NCI-H524 treated with DMSO at 0.1 percent for 48 hours (cell line): ENCODE results near the gene VDAC1.
"Not testable (repeated sequence)": the region's sequence is repeated elsewhere in the genome, so short reads cannot be mapped to it uniquely, and the experiment has no call there.

Experiments used
- DNase-seq: peaks from one replicate; lab custom pipeline; 2025; lab: John Stamatoyannopoulos, UW

The VDAC1 gene, protein sequence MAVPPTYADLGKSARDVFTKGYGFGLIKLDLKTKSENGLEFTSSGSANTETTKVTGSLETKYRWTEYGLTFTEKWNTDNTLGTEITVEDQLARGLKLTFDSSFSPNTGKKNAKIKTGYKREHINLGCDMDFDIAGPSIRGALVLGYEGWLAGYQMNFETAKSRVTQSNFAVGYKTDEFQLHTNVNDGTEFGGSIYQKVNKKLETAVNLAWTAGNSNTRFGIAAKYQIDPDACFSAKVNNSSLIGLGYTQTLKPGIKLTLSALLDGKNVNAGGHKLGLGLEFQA

GRCh38 chr5:134004626-134005416 is at the start of gene VDAC1:
Gene VDAC1, minus strand, starts transcription at chr5:134004975. Its CDS starts 11,963 bp downstream, at chr5:133993012.
- DNase-seq = no peak

- DNase-seq = no peak
These were observed 49.1 kb upstream of the VDAC1 start for GRCh38 chr5:134053840-134054338.

GRCh38 chr5:134053314-134053839 is 48.6 kb upstream of the VDAC1 start:
- no peak for DNase-seq

GRCh38 chr5:134051305-134051704 is 46.5 kb upstream of the VDAC1 start:
- DNase-seq = no peak

GRCh38 chr5:134048864-134049263 is 44.1 kb upstream of the VDAC1 start:
- no peak for DNase-seq

- no peak for DNase-seq
These were observed 42.9 kb upstream of the VDAC1 start for GRCh38 chr5:134047687-134048056.

GRCh38 chr5:134046801-134047686 is 42.3 kb upstream of the VDAC1 start:
- DNase-seq = no peak

GRCh38 chr5:134046330-134046729 is 41.6 kb upstream of the VDAC1 start:
- no peak for DNase-seq

- DNase-seq = no peak
These were observed 39.3 kb upstream of the VDAC1 start for GRCh38 chr5:134043793-134044792.

- no peak for DNase-seq
These were observed 37.0 kb upstream of the VDAC1 start for GRCh38 chr5:134041570-134042411.

DNA sequence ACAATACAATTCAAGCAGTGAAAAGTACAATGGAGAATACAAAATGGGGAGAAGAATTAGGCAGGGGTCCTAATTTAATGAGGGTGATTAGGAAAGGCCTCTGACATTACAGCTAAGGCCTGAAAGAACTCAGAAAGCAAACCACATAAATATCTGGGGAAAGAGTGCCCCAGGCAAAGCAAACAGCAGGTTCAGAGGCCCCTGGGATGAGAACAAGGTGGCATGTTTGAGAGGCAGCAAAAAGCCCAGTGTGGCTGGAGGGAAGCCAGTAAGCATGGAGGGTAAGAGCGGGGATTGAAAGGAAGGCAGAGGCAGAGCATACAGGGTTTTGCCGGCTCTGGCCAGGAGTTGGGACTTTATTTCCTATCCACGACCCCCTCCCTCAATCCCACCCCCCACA is 33.4 kb upstream of the VDAC1 start:
- no peak for DNase-seq

DNA sequence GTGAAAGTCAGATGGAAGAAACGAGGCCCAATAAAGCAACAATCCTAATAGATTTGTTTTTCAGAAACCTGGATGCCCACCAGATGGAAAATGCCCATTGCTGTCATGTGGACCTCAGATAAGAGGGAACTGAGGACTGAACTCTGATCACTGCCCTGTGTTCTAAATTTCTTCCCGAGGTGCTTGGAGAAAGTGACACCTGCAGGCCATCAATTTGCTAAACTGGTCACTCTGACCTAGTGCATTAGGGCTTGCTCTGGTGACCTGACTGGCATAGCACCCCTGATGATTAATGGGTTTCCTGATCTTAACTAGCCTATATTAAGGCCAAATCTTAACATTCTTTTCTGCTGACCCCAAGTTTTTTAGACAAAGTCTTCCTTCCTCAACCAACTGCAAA is 32.4 kb upstream of the VDAC1 start:
- no peak for DNase-seq

- DNase-seq = no peak
These were observed 29.6 kb upstream of the VDAC1 start for GRCh38 chr5:134034326-134034725.

DNA sequence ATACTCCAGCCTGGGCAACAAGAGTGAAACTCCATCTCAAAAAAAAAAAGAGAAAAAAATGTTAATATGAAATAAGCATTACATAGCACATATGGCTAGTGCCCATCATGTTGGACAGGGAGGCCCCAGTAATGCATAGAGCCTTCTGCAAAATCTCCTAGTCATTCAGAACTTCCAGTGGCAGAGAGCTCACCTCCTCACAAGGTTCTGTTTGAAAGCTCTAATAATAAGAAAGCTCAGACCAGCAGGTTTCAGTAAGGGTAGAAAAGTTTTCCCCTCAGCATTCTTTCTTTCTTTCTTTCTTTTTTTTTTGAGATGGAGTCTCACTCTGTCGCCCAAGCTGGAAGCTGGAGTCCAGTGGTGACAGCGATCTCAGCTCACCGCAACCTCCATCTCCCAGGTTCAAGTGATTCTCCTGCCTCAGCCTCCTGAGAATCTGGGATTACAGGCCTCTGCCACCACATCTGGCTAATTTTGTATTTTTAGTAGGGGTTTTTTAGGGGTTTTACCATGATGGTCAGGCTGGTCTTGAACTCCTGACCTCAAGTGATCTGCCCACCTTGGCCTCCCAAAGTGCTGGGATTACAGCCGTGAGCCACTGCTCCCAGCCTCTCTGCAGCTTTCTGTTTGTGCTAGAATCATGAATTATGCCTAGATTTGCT is 25.7 kb upstream of the VDAC1 start:
- DNase-seq = not testable (repeated sequence)

DNA sequence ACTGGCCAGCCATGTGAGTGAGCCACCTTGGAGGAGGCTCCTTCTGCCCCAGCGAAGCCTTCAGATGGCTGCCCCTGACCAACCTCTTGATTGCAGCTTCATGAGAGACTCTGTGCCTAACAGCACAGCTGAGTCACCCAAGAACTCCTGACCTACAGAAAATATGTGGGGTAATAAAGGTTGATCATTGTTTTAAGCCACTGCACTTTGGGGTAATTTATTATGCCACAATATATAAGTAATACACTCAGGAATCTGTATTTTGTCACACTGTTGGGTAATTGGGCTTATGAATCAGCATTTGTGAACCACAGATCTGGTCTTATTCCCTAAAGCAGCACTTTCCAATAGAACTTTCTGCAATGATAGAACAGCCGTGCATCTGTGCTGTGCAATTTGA is 24.4 kb upstream of the VDAC1 start:
- no peak for DNase-seq

DNA sequence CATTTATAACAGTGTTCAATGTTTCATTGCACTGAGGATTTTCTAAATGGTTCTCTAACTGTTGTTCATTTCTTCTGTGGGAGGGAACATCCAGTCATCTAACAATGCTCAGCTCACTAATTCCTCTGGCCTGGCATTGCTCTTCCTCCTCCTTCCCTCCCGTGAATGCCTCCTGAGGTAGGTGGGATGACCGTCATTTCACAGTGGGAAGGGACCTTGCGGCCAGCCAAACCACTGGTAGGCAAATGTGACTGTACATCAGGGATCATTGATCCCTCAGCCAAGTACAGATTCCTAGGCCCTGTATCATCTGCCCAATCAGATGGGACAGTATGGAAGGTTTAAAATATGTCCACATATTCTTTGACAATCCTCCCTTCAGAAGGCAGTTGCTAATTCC is 23.7 kb upstream of the VDAC1 start:
- no peak for DNase-seq

DNA sequence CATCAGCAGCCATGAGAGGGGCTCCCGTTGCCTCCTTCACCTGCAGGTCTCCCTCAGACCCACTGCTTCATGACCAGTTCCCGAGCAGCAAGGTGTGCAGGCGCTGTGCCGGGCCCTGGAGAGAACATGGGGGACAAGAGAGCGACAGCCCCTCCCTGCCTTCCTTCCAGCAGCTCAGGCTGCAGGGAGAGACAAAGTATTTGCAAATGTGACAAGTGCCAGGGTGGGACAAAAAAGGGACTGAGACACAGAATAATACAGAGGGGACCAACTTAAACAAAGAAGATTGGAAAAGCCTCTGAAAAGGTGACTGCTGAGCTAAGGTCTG is 22.5 kb upstream of the VDAC1 start:
- DNase-seq = no peak

DNA sequence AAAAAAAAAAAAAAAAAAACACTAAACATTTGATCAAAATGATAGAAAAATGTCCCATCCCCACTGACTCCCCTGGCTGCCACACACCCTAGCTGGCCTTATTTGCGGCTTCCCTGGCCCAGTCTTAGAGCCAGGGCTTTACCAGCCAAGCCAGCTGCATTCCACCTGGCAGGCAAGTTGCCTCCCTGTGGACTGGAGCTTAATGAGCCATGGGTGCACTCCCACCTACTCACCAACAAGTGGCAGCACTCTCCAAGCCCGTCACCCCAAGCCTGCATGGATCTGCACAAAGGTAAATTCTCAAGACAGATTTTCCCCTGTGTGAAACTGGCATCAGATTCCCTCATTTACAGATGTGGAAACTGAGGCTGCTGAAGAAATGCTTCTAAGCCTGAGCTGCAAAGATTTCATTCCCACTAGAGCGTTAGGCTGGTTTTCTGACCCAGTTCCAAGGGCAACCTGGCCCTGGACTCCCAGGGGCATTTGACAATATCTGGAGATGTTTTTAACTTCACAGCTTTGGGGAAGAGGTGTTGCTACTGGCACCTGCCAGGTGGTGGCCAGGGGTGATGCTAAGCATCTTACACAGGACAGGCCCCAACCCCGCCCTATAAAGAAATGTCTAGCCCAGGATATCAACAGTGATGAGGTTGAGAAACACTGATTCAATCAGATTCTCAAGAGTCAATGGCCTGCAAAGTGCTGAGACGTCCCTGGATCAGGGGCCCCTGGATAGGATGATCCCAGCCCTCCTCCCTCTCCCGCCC is 21.9 kb upstream of the VDAC1 start:
- DNase-seq = peak; percentile 46

- no peak for DNase-seq
These were observed 21.0 kb upstream of the VDAC1 start for GRCh38 chr5:134025786-134026185.
